Measurements from ENCODE around the gene LAMA2.

DNA sequence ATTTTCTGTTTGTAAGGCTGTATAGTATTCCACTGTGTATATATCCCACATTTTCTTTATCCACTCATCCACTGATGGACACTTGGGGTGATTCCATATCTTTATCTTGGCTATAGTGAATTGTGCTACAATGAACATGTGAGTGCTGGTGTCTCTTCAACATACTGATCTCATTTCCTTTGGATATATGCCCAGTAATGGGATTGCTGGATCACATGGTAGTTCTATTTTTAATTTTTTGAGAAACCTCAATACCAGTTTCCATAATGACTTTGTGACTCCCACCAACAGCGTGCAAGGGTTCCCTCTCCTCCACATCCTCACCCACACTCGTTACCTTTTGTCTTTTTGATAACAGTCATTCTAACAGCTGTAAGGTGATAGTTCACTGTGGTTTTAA lies 661.0 kb downstream of the LAMA2 start:
- TF ChIP-seq TARDBP (CRISPR knock-in tag; IDR thresholded peaks at IDR 0.05) (no peak), KAT7 (CRISPR knock-in tag; IDR thresholded peaks at IDR 0.05; ENCODE audit: borderline replicate concordance) (no peak), ZNF816 (CRISPR knock-in tag; IDR thresholded peaks at IDR 0.05; ENCODE audit: borderline replicate concordance) (no peak), KLF15 (CRISPR knock-in tag; IDR thresholded peaks at IDR 0.05; ENCODE audit: borderline replicate concordance) (no peak), MAFK (conservative IDR thresholded peaks at IDR 0.05 in 1 of 2, IDR thresholded peaks at IDR 0.05 in 1 of 2; ENCODE audit: low read length in 2 of 2) (no peak), ZNF562 (CRISPR knock-in tag; IDR thresholded peaks at IDR 0.05; ENCODE audit: borderline replicate concordance) (no peak)
- TF ChIP-seq, protein P1, sequence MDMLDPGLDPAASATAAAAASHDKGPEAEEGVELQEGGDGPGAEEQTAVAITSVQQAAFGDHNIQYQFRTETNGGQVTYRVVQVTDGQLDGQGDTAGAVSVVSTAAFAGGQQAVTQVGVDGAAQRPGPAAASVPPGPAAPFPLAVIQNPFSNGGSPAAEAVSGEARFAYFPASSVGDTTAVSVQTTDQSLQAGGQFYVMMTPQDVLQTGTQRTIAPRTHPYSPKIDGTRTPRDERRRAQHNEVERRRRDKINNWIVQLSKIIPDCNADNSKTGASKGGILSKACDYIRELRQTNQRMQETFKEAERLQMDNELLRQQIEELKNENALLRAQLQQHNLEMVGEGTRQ (IDR thresholded peaks at IDR 0.05; ENCODE audit: low read depth, low read length) = no peak
- TF ChIP-seq, protein P1 (CRISPR knock-in tag; IDR thresholded peaks at IDR 0.05; ENCODE audit: borderline replicate concordance) = no peak
- TF ChIP-seq, protein P2, sequence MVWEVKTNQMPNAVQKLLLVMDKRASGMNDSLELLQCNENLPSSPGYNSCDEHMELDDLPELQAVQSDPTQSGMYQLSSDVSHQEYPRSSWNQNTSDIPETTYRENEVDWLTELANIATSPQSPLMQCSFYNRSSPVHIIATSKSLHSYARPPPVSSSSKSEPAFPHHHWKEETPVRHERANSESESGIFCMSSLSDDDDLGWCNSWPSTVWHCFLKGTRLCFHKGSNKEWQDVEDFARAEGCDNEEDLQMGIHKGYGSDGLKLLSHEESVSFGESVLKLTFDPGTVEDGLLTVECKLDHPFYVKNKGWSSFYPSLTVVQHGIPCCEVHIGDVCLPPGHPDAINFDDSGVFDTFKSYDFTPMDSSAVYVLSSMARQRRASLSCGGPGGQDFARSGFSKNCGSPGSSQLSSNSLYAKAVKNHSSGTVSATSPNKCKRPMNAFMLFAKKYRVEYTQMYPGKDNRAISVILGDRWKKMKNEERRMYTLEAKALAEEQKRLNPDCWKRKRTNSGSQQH (CRISPR knock-in tag; IDR thresholded peaks at IDR 0.05; ENCODE audit: low read depth) = no peak
- TF ChIP-seq, protein P3, sequence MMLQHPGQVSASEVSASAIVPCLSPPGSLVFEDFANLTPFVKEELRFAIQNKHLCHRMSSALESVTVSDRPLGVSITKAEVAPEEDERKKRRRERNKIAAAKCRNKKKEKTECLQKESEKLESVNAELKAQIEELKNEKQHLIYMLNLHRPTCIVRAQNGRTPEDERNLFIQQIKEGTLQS (CRISPR knock-in tag; IDR thresholded peaks at IDR 0.05) = no peak

Measured in HepG2 (cell line).